HL-60 (cell line): ENCODE data around the gene BRCA2.

ENCODE experiments used
- GABPA ChIP-seq: IDR thresholded peaks from 2 replicates; pipeline ENCODE4 v1.6.1; 2012; ENCODE audit warnings: low read depth
- POLR2AphosphoS5 ChIP-seq: IDR thresholded peaks from 2 replicates; pipeline ENCODE4 v1.6.1; 2012; ENCODE audit warnings: low read depth
- REST ChIP-seq: IDR thresholded peaks from 2 replicates; pipeline ENCODE4 v1.6.1; 2012; ENCODE audit warnings: low read depth; ENCODE audit not compliant: insufficient replicate concordance
- SPI1 ChIP-seq: IDR thresholded peaks from 2 replicates; pipeline ENCODE4 v1.6.1; 2012; ENCODE audit warnings: low read depth, mild to moderate bottlenecking, borderline replicate concordance
- TF ChIP-seq, protein P1 (sequence below): IDR thresholded peaks from one replicate; pipeline ENCODE4 v1.5.1; 2011; ENCODE audit warnings: low read length, control low read depth, inconsistent platforms; ENCODE audit not compliant: insufficient read depth

DNA sequence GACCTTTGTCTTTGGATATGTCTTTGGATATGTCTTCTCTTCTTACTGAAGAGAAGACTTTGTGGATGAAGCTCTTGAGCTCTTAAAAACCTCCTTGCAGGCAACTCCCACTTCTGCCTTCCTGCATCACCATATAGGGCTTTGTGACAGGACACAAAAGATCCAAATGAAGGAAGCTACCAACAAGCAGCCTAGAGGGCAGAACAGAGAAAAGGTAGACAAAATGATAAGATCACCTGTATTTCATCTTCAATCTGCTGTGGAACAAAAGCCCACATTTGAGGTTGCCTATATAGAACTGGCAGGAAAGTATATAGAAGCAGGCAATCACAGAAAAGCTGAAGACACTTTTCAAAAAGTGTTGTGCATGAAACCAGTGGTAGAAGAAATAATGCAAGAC, 70.1 kb downstream of the BRCA2 start:
- TF ChIP-seq, protein P1, sequence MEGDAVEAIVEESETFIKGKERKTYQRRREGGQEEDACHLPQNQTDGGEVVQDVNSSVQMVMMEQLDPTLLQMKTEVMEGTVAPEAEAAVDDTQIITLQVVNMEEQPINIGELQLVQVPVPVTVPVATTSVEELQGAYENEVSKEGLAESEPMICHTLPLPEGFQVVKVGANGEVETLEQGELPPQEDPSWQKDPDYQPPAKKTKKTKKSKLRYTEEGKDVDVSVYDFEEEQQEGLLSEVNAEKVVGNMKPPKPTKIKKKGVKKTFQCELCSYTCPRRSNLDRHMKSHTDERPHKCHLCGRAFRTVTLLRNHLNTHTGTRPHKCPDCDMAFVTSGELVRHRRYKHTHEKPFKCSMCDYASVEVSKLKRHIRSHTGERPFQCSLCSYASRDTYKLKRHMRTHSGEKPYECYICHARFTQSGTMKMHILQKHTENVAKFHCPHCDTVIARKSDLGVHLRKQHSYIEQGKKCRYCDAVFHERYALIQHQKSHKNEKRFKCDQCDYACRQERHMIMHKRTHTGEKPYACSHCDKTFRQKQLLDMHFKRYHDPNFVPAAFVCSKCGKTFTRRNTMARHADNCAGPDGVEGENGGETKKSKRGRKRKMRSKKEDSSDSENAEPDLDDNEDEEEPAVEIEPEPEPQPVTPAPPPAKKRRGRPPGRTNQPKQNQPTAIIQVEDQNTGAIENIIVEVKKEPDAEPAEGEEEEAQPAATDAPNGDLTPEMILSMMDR, result no peak
- TF ChIP-seq POLR2AphosphoS5 (no peak), GABPA (no peak), REST (no peak), SPI1 (no peak)
